GM12874 (cell line): Measurements from ENCODE around the gene TCF7L1.

Experiments used
- CTCF ChIP-seq: IDR thresholded peaks from 2 replicates; pipeline ENCODE4 v1.5.1; 2011; ENCODE audit warnings: low read depth, mild to moderate bottlenecking, control low read depth, low read length, moderate library complexity; ENCODE audit not compliant: insufficient read depth

The TCF7L1 gene

GRCh38 chr2:85259101-85259590, 126.0 kb downstream of the TCF7L1 start:
- TF ChIP-seq CTCF: no peak

GRCh38 chr2:85259879-85260278, 126.7 kb downstream of the TCF7L1 start:
- TF ChIP-seq CTCF: no peak

GRCh38 chr2:85263591-85263990, 130.4 kb downstream of the TCF7L1 start:
- no peak for TF ChIP-seq CTCF

- TF ChIP-seq CTCF: no peak
Measured at GRCh38 chr2:85264471-85264870, 131.3 kb downstream of the TCF7L1 start.

- TF ChIP-seq CTCF: no peak
Measured at GRCh38 chr2:85265304-85265703, 132.1 kb downstream of the TCF7L1 start.

GRCh38 chr2:85266146-85267041, 133.2 kb downstream of the TCF7L1 start:
- TF ChIP-seq CTCF: peak; percentile 87

GRCh38 chr2:85269959-85270358, 136.8 kb downstream of the TCF7L1 start:
- no peak for TF ChIP-seq CTCF
